NK-92 (cell line): Measurements from ENCODE around the gene RNF182.
"Not testable (repeated sequence)": the region's sequence is repeated elsewhere in the genome, so short reads cannot be mapped to it uniquely, and the experiment has no call there.

ENCODE experiments used
- DNase-seq: peaks from one replicate; lab custom pipeline; 2025; ENCODE audit not compliant: unreplicated experiment; lab: John Stamatoyannopoulos, UW

The RNF182 gene

DNA sequence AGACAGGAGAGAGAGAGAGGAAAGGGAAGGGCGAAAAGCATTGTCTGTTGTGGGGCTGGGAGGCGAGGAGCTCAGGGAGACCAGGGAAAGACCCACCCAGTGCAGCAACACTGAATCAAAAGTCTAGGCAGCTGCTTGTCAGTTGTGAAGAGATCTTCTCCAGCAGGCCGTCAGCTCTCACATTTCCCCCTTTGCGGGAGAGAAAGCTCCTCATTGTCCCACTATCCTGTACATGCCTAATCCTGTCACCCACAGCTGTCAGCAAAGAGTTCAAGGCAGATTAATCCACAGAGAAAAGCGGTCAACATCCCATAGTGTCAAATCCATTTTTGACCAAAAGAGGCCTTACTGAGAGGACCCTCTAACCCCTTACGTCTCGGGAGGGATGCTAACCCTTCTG lies 27.3 kb downstream of the RNF182 start:
- DNase-seq, result no peak

DNA sequence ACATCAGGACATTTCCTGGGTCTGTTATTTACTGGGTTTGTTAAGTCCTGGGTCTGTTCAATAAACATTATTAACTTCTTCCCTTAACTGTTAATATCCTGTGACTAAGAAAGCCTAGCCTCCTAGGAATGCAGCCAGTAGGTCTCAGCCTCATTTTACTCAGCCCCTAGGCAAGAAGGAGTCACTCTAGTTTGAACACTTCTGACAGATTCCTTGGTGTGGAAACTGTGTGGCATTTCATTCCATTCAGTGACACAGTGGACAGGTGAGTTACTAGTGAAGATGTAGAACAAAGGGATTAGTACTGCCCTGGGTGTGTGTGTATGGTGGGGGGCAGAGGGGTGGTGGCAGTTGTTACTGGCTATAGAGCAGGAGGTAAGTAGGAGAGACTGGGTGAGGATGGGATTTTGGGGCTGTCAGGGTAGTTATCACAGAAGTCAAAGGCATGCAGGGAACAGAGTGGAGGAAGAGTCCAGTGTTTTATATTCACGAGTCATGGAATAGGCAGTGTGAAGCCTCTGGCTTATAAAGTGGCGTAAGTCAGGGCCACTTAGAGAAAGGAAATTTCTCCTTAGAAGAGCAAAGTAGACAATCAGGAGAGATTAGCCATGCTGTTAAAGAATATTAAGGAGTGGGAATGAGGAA lies 28.4 kb downstream of the RNF182 start:
- no peak for DNase-seq

DNA sequence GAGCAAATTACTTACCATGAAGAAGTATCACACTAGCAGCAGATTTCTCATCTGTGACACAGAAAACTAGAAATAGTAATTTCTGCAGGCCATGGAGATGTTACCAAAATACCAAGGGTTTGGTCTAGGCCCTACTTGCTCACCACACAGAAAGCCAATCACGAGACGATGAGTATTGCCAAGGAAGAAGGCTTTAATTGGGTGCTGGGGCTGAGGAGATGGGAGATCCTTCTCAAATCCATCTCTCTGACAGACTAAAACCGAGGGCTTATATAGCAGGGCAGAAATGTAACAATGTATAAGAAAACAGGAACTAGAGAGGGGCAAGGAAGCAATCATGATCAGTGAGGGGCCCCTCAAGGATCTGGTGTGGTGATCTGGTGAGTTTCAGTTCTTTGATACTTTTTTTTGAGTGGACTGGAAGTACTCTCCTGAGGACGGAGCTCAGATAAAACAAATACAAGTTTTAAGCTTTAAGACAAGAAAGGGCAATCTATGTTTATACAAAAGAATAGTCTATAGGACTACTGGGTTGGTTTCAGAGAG lies 40.9 kb downstream of the RNF182 start:
- no peak for DNase-seq

DNA sequence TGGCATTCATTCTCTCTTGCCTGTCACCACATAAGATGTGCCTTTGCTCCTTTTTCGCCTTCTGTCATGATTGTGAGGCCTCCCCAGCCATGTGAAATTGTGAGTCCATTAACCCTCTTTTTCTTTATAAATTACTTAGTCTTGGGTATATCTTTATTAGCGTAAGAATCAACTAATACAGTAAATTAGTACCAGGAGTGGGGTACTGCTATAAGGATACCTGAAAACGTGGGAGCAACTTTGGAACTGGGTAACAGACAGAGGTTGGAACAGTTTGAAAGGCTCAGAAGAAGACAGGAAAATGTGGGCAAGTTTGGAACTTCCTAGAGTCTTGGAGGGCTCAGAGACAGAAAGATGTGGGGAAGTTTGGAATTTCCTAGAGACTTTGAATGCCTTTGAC lies 46.6 kb downstream of the RNF182 start:
- no peak for DNase-seq

DNA sequence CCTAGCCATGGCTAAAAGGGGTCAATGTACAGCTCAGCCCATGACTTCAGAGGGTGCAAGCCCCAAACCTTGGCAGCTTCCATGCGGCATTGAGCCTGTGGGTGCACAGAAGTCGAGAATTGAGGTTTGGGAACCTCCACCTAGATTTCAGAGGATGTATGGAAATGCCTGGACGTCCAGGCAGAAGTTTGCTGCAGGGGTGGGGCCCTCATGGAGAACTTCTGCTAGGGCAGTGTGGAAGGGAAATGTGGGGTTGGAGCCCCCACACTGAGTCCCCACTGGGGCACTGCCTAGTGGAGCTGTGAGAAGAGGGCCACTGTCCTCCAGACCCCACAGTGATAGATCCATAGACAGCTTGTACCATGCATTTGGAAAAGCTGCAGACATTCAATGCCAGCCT lies 47.9 kb downstream of the RNF182 start:
- not testable (repeated sequence) for DNase-seq

DNA sequence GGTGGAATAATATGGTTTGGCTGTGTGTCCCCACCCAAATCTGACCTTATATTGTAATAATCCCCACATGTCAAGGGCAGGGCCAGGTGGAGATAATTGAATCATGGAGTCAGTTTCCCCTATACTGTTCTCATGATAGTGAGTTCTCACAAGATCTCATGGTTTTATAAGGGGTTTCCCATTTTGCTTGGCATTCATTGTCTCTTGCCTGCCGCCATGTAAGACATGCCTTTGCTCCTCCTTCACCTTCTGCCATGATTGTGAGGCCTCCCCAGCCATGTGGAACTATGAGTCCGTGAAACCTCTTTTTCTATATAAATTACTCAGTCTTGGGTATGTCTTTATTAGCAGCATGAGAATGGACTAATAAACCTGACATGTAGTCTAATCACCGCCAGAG lies 48.7 kb downstream of the RNF182 start:
- not testable (repeated sequence) for DNase-seq

DNA sequence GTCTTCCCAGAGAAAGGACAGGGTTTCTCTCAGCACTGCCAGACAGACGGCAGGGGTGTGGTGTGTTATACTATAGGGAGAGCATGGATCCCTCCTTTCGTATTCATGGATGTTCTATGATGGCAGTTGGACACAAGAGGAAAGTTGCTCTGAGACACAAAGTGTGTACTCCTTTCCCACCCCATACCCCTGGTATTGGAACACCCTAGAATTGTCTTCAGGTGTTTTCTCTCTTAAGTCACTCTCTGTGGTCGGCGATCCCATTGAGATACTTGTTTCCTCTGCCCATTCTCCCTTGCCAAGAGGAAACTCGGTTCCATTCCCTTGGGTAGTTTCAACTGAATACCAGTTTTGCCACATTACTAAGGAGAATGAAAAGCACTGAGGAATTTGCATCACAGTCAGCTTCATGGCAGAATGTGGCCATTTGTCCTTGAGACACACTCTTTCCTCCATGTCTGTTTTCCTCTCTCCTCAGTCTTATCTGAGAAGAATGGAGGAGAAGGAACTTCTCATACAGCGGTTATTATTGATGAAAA lies 53.4 kb downstream of the RNF182 start:
- no peak for DNase-seq

DNA sequence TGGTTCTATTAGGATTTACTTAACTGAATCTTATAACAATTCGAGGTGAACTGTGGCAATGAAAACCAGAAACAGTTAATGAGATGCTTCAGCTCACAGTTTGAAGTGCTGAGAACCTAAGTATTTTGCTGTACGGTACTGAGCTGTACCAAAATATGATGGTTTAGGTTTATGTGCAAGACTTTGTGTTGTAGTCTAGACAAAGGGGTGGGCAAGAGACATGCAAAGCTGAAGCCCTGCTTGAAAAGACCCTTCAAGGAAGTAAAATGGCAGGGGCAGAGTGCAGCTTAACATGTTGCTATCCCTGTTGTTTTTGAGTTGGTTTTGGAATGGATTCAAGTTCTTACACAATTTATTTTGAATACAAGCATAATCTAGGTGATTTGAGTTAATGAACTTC lies 54.0 kb downstream of the RNF182 start:
- DNase-seq, result no peak

DNA sequence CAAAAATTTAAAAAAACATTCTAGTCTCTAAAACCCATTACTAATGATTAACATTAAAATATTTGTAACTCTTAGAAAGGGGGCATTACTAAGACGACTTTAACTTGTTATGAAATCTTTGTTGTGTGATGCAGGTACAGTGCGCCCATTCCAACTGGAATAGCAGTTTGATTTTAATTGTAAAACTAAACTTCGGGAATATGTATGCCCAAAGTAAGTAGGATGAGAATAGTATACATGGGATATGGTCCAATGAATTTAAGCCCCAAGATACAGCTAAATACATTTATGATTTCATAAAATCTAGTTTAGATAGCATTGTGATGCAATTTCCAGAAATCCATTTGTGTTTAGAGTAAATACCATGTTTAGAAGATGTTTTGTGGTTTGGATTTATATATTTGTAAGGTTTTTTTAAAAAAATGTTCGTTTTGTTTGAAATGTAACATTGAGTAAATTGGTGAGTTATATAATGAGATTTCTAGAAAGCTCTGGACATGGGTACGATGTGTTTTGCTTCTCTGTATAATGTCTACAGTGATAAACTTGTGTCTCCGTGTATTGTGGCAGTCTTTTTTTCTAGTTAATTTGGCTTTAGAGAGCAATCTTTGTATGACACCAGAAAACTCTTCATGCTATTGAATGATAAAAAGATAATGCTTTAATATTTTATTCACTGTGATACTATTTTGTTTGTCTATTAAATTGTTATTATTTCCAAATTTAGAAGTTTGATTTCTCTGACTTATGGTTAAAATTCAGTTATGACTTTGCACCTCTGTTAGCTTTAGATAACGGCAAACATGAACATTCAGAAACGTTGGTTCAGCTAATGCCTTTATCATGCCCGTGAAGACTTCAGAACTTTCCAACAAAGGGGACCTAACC lies 54.8 kb downstream of the RNF182 start:
- no peak for DNase-seq

DNA sequence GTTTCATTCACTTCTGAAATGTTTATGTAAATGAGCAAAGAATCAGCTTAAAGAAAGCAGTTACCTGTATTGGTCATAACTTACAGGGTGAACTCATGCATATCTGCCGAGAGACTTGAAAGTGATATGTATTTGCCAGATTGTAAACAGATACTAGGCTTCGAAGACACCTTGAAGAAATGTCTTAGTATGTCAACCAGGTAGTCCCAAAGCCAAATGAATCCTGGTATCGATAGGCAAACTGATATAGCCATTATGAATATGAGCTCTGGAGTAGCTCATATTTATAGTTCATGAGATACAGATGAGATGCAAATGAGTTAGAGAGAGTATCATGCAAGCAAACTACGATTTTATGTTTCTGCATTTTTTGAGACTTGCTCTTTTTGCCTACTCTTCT lies 55.8 kb downstream of the RNF182 start:
- no peak for DNase-seq

DNA sequence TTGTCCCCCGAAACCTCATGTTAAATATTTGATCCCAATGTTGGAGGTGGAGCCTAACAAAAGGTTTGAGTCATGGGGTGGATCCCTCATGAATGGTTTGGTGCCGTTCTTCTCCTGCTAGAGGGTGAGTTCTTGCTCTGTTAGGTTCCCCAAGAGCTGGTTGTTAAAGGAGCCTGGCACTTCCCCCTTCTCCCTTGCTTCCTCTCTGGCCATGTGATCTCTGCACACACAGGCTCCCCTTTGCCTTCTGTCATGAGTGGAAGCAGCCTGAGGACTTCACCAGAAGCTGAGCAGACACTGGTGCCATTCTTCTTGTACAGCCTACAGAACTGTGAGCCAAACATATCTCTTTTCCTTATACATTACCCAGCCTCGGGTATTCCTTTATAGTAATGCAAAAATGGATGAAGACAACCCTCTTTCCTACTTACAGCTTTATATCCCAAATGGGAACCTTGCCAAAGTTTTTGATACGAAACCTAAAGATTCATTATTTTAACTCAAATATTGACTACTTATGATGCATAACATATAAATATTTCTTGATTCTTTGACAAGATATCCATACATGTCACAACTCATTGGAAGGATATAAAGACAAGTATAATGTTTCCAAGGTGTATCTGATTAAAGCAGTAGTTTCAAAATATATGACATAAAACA lies 61.0 kb downstream of the RNF182 start:
- no peak for DNase-seq

DNA sequence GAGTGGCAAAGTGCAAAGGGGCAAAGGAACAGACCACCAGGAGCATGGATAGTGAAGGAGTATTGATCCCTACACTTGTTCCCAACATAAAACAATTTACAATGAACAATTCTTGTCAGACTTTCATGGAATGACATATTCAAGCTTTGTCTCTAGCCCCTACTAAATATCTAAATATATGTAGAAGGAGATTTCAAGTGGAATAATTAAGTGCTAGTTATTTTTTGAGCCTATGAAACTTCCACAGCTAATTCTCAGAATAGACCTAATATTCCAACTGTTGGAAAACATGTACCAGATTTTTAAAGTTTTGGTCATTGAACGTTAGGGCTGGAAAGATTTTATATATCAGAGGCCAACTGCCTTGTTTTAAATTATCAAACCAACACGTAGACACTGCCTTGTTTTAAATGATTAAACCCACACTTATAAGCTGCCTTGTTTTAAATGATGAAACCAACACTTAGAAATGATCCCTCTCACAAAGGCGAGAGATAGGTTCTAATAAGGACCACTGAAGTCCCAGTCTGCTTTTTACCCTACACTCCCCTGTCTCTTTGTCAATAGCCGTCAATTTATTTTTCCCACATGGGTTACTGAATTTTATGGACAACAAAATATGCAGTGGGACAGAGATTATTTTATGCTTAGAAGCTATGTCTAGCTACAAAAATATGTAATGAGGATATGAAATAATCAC lies 62.1 kb downstream of the RNF182 start:
- DNase-seq, result no peak

DNA sequence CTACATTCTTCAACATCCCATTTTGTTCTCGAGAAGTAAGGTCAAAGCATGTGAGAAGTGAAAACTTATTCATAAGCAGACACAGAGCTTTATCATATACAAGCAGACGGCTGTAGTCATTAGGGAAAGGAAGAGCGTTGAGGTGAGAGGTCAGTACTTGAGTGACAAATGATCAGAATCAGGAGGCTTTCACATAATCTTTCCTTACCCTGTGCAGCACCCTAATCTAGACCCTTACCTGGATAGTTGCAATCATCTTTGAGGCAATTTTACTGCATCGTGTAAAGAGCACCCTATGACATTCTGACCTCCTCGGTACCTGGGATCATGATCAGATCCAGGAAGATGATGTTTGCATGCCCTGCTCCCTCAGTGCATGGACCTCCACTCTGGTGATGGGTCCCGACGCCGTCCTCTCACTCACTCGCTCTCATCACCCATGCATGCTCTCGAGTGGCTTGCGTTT lies 62.7 kb downstream of the RNF182 start:
- DNase-seq, result no peak

DNA sequence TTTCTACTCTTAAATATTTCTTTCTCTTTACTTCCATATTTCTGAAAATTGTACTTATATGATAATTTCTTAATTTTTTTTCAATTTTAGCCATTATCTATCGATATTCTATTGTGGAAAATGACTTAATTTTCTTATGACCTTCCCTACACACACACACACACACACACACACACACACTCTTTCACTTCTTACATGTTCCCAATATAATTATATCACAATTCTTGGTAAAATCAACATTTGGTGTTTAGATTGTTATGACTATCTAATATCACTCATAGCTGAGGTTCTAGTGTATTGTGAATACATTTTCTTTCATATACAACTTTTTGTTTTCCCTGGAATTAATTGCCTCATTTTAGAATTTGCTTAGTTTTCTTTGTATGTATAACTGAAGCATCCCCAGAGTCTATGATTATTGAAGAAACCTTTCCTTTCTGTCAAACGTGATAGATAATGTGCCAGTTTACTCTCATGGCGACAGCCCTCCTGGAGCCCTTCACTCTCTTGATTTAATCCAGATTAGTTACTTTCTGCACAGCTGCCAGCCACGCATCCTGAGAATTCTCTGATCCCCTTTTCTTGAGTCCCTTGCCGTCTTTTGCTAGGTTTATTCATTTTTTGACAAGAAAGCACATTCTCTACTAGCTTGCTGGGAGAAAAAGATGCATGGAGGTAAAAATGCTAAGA lies 63.4 kb downstream of the RNF182 start:
- no peak for DNase-seq

DNA sequence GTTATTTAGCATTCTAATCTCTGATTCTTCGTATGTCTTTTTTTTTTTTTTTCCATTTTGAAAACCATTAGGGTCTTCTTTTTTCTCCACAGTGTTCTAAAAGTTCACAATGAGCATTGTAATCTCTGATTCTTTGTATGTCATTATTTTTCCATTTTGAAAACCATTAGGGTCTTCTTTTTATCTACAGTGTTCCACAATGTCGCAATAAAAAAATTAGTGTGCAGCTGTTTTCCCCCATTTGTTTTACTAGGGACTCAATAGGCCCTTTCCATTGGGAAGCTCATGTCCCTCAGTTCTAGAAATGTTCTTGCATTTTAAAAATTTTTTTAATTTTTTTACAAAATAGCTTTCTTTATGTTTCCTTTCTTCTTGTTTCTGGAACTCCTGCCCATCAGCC lies 64.2 kb downstream of the RNF182 start:
- DNase-seq, result no peak

DNA sequence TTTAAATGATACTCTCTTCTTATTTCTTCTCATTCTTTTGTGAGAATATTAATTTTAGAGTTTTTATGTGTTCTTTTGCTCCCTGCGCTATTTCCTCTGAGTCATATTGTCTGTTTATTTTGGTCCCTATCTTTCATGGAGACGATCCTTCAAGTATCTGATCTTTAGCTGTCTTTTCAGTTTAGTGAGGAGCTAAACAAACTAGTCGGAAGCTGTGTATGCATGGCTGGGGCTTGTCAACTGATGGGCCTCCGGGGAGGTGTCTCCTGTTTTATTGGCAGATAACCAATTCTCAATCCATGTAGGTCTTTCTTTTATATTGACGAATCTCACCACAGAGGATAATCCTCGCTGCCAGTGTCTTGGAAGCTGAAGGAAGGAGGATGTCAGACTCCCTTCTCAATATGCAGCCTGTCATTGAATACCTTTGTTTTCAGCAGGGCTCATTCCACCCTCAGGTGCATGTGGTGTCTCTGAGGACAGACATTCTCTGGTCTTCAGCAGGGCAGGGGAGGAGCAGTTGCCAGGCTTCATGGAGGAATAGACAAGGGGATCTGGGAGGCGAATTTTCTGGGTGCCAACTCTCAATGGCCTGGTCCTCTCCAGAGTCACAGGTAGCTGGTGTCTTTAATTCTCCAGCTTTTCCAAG lies 64.9 kb downstream of the RNF182 start:
- DNase-seq, result no peak

DNA sequence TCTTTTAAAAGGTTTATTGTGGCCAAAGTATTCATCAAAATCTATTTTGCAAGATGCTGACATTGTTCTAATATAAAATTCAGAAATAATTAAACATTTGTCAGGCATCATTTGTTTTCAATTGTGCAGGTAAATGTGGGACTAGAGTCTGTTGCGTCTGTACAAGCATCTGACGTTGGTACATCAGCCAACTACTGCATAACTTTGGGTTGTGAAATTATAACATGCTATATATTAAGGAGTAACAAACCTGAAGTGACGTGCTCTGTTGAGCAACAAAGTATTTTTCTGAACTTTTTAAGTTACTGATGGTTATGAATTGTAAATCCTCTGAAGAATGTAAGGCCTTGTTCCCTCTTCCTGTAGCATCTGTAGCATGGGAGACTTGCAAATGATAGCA lies 66.0 kb downstream of the RNF182 start:
- DNase-seq, result no peak

DNA sequence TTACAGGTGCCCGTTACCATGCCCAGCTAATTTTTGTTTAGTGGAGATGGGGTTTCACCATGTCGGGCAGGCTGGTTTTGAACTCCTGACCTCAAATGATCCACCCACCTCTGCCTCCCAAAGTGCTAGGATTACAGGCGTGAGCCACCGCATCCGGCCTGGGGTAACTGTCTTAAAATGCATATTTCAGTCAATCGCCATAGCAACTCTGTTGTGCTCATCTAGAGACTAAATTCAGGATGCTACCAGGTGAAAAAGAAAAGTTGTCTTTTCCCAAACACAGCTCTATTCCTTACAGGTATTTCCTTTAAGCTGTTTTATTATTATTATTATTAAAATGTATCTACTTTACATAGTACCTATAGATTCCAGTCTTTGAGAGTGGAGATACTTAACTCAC lies 66.6 kb downstream of the RNF182 start:
- no peak for DNase-seq

DNA sequence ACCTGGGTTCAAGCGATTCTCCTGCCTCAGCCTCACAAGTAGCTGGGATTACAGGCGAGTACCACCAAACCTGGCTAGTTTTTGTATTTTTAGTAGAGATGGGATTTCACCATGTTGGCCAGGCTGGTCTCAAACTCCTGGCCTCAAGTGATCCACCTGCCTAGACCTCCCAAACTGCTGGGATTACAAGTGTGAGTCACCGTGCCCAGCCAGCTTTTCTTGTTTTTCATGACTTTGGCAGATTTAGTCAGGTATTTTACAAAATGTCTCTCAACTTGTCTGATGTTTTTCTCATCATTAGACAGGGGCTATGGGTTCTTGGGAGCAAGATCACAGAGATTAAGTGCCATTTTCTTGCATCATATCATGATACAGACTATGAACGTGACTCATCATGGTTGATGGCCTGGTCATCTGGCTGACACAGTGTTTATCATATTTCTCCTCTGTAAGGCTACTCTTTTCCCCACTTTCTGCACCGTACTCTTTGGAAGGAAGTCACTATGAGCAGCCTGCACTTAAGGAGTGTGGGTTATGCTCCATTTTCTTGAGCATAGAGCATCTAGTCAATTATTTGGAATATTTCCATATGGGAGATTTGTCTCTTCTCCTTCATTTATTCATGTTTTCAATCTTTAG lies 67.8 kb downstream of the RNF182 start:
- no peak for DNase-seq
